Measurements from ENCODE around the gene PODXL2.

DNA sequence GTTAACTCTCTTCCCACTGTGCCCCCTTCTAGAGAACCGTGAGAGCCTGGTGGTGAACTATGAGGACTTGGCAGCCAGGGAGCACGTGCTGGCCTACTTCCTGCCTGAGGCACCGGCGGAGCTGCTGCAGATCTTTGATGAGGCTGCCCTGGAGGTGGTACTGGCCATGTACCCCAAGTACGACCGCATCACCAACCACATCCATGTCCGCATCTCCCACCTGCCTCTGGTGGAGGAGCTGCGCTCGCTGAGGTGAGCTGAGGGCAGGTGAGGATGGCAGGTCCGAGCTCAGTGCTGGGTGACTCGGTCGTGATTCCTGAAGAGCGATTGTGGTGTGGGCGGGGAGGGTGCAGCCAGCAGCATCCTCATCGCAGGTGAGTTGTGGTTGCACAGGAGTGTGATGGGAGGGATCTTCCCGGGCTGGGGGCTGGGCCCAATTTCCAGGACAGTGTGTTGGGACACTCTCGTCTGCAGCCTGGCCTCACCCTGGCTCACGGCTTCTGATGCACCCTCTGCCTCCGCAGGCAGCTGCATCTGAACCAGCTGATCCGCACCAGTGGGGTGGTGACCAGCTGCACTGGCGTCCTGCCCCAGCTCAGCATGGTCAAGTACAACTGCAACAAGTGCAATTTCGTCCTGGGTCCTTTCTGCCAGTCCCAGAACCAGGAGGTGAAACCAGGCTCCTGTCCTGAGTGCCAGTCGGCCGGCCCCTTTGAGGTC, 22.7 kb upstream of the PODXL2 start:
- TF ChIP-seq POLR2A (IDR thresholded peaks at IDR 0.05; ENCODE audit: low read length), result no peak
- no peak for TF ChIP-seq GATA1 (IDR thresholded peaks at IDR 0.05; ENCODE audit: low read depth, low read length)
